ENCODE data around the gene MRPL11. TPM values are rescaled to one million over a fixed set of nuclear protein-coding genes. Genes with fewer than 3 reads are reported as not detected.

Gene MRPL11
- total and polyA plus RNA-seq, 2 of the 13 experiments (the other 11 are each of a cell fraction or from before 2014, with no cell fraction given) = 72.9 to 176 TPM

GRCh38 chr11:66454828-66455227, 16.2 kb upstream of the MRPL11 start:
- Histone ChIP-seq H3K27me3 (ENCODE audit: control insufficient read depth in 1 of 2, insufficient read depth in 2 of 2, low read length in 2 of 2) (peaks cover 0 to 26% of the 10 kb centered on the region in 2 experiments; a peak in 3 of 5 replicates), H4K20me1 (ENCODE audit: insufficient read depth, low read length) (no peaks in the 10 kb centered on the region), H2AFZ (ENCODE audit: low read length) (no peak overlapping the region), H3K9me3 (ENCODE audit: low read length) (no peaks in the 10 kb centered on the region), H3K4me3 (replicated peaks in 1 of 3; ENCODE audit: insufficient read depth in 1 of 3, low read depth in 2 of 3, low read length in 3 of 3) (no peak overlapping the region), H3K4me1 (ENCODE audit: insufficient read depth, low read length) (no peaks in the 10 kb centered on the region), H3K27ac (ENCODE audit: extremely low read length, insufficient read depth, low read length) (no peak overlapping the region), H3K79me2 (ENCODE audit: insufficient read depth, low read length) (no peaks in the 10 kb centered on the region), H3K9ac (ENCODE audit: insufficient read depth, low read depth, low read length) (no peak overlapping the region), H3K36me3 (replicated peaks in 1 of 2; ENCODE audit: control insufficient read depth in 1 of 2, insufficient read depth in 2 of 2, low read length in 2 of 2) (no peaks in the 10 kb centered on the region), H3K4me2 (ENCODE audit: low read depth, low read length) (no peak overlapping the region)
- BruUV-seq (replicated peaks) = no TSS peak
- TF ChIP-seq PHF5A (CRISPR knock-in tag; IDR thresholded peaks at IDR 0.05; ENCODE audit: low read depth, unreplicated experiment) (no peak), SMARCC2 (IDR thresholded peaks at IDR 0.05) (no peak), YEATS2 (CRISPR knock-in tag; IDR thresholded peaks at IDR 0.05; ENCODE audit: borderline replicate concordance) (no peak), GZF1 (CRISPR knock-in tag; IDR thresholded peaks at IDR 0.05) (no peak), FOSL1 (CRISPR knock-in tag; IDR thresholded peaks at IDR 0.05; ENCODE audit: borderline replicate concordance) (no peak), HOXA3 (CRISPR knock-in tag; IDR thresholded peaks at IDR 0.05) (no peak), TBP (CRISPR knock-in tag; IDR thresholded peaks at IDR 0.05) (no peak), NFKBIZ (CRISPR knock-in tag; IDR thresholded peaks at IDR 0.05) (no peak), MIER3 (CRISPR knock-in tag; IDR thresholded peaks at IDR 0.05; ENCODE audit: borderline replicate concordance) (no peak), ZBTB39 (CRISPR knock-in tag; IDR thresholded peaks at IDR 0.05) (no peak)
- FAIRE-seq (no peak), ATAC-seq (no peak), DNase-seq (ENCODE audit: low spot score) (no peak)
- ChIA-PET POLR2A (no interaction called here), CTCF (ENCODE audit: low intra/inter-chr PET ratio, low total read pairs) (no interaction called here)
- in situ Hi-C loops (cut with HindIII; ENCODE audit: extremely low pct_ligation_motif_present, low pct_unique_long_range_greater_than_20kb) (no loop called here), intact Hi-C loops (cut with micrococcal nuclease; ENCODE audit: unreplicated experiment) (no loop called here)
- 2% methylated on average over 3 of the region's 3 CpGs for WGBS (ENCODE audit: low lambda C conversion rate)

Measured in HepG2 (cell line).